ENCODE results near the gene POLDIP2.

POLDIP2 gene

GRCh38 chr17:28357061-28357900, at the start of gene POLDIP2:
TSS of gene POLDIP2 (minus strand) at chr17:28357527. CDS start at chr17:28357448, 79 bp downstream.
- no peaks in the 10 kb centered on the region for H3K9me3 ChIP-seq
- peaks cover 73% of the 10 kb centered on the region for H3K36me3 ChIP-seq

GRCh38 chr17:28406473-28406814, 49.1 kb upstream of the POLDIP2 start:
- Histone ChIP-seq H3K9ac (peak overlapping the region; percentile 78; the same call in 1 of the 2 replicates), H3K4me3 (peak overlapping the region; percentile 81)

More at GRCh38 chr17:28357061-28357900, at the start of gene POLDIP2:
- TF ChIP-seq Cebpa-rat (IDR thresholded peaks at IDR 0.05), result no peak
- H3K9ac ChIP-seq, result peak within 1 kb of the TSS; percentile 98
- H3K4me3 ChIP-seq, result peak within 1 kb of the TSS; percentile 95
- H3K27ac ChIP-seq, result peak within 1 kb of the TSS; percentile 94
- H4K20me1 ChIP-seq, result no peaks in the 10 kb centered on the region
- H3K4me1 ChIP-seq, result peaks cover 24% of the 10 kb centered on the region
- H3K27me3 ChIP-seq, result no peaks in the 10 kb centered on the region
- peak within 1 kb of the TSS; percentile 98 for H3K4me2 ChIP-seq

GRCh38 chr17:28405632-28406472, 48.5 kb upstream of the POLDIP2 start, which contains the start of gene SLC46A1:
TSS of gene SLC46A1 (minus strand) at chr17:28406212. CDS start at chr17:28406114, 98 bp downstream.
- Histone ChIP-seq H3K27me3 (no peaks in the 10 kb centered on the region; the same call in 1 of the 2 replicates), H3K4me3 (peak within 1 kb of the TSS; percentile 81), H3K27ac (peak within 1 kb of the TSS; percentile 74), H4K20me1 (no peaks in the 10 kb centered on the region), H3K9me3 (no peaks in the 10 kb centered on the region), H3K4me2 (peak within 1 kb of the TSS; percentile 89), H3K9ac (peak within 1 kb of the TSS; percentile 78), H3K36me3 (no peaks in the 10 kb centered on the region), H3K4me1 (peaks cover 28% of the 10 kb centered on the region)
- no peak for TF ChIP-seq Cebpa-rat (IDR thresholded peaks at IDR 0.05)

More at GRCh38 chr17:28406473-28406814, 49.1 kb upstream of the POLDIP2 start:
- Histone ChIP-seq H3K4me2 (peak overlapping the region; percentile 89), H3K36me3 (no peaks in the 10 kb centered on the region), H3K9me3 (no peaks in the 10 kb centered on the region), H3K4me1 (peaks cover 28% of the 10 kb centered on the region), H3K27ac (no peak overlapping the region), H4K20me1 (no peaks in the 10 kb centered on the region), H3K27me3 (no peaks in the 10 kb centered on the region; the same call in 1 of the 2 replicates)
- no peak for TF ChIP-seq Cebpa-rat (IDR thresholded peaks at IDR 0.05)

- TF ChIP-seq Cebpa-rat (IDR thresholded peaks at IDR 0.05), result no peak
- Histone ChIP-seq H4K20me1 (no peaks in the 10 kb centered on the region), H3K27me3 (no peaks in the 10 kb centered on the region; the same call in 1 of the 2 replicates), H3K27ac (peak overlapping the region; percentile 74; the same call in 1 of the 2 replicates), H3K4me2 (peak overlapping the region; percentile 89), H3K36me3 (peaks cover 7% of the 10 kb centered on the region), H3K9me3 (no peaks in the 10 kb centered on the region), H3K9ac (peak overlapping the region; percentile 78), H3K4me3 (peak overlapping the region; percentile 81), H3K4me1 (peaks cover 28% of the 10 kb centered on the region)
Measured at GRCh38 chr17:28404812-28405570, 47.7 kb upstream of the POLDIP2 start.

- H3K27ac ChIP-seq, result no peak overlapping the region
- TF ChIP-seq Cebpa-rat (IDR thresholded peaks at IDR 0.05), result no peak
- peaks cover 28% of the 10 kb centered on the region for H3K4me1 ChIP-seq
- peak overlapping the region; percentile 89 for H3K4me2 ChIP-seq
- H3K27me3 ChIP-seq, result no peaks in the 10 kb centered on the region; the same call in 1 of the 2 replicates
- H3K9me3 ChIP-seq, result no peaks in the 10 kb centered on the region
- peaks cover 12% of the 10 kb centered on the region for H3K36me3 ChIP-seq
- no peak overlapping the region for H3K4me3 ChIP-seq
- no peak overlapping the region for H3K9ac ChIP-seq
- H4K20me1 ChIP-seq, result no peaks in the 10 kb centered on the region
Measured at GRCh38 chr17:28404461-28404811, 47.1 kb upstream of the POLDIP2 start.

- Histone ChIP-seq H3K4me3 (no peak overlapping the region), H3K27ac (no peak overlapping the region), H4K20me1 (no peaks in the 10 kb centered on the region), H3K9ac (no peak overlapping the region), H3K4me1 (peaks cover 30% of the 10 kb centered on the region), H3K4me2 (peak overlapping the region; percentile 19; the same call in 1 of the 2 replicates), H3K36me3 (peaks cover 15% of the 10 kb centered on the region), H3K9me3 (no peaks in the 10 kb centered on the region), H3K27me3 (no peaks in the 10 kb centered on the region; the same call in 1 of the 2 replicates)
- TF ChIP-seq Cebpa-rat (IDR thresholded peaks at IDR 0.05), result no peak
Measured at GRCh38 chr17:28404007-28404406, 46.7 kb upstream of the POLDIP2 start.

GRCh38 chr17:28402844-28403243, 45.5 kb upstream of the POLDIP2 start:
- Histone ChIP-seq H3K9me3 (no peaks in the 10 kb centered on the region), H3K27ac (no peak overlapping the region), H3K27me3 (no peaks in the 10 kb centered on the region; the same call in 1 of the 2 replicates), H4K20me1 (no peaks in the 10 kb centered on the region), H3K9ac (no peak overlapping the region), H3K4me2 (no peak overlapping the region), H3K4me3 (no peak overlapping the region), H3K36me3 (peaks cover 20% of the 10 kb centered on the region), H3K4me1 (peaks cover 41% of the 10 kb centered on the region)
- TF ChIP-seq Cebpa-rat (IDR thresholded peaks at IDR 0.05), result no peak

GRCh38 chr17:28402224-28402630, 44.9 kb upstream of the POLDIP2 start:
- Histone ChIP-seq H4K20me1 (no peaks in the 10 kb centered on the region), H3K36me3 (peaks cover 26% of the 10 kb centered on the region), H3K27me3 (no peaks in the 10 kb centered on the region; the same call in 1 of the 2 replicates), H3K9me3 (no peaks in the 10 kb centered on the region), H3K4me2 (no peak overlapping the region), H3K27ac (no peak overlapping the region), H3K9ac (no peak overlapping the region), H3K4me1 (peaks cover 46% of the 10 kb centered on the region), H3K4me3 (no peak overlapping the region)
- TF ChIP-seq Cebpa-rat (IDR thresholded peaks at IDR 0.05), result no peak

- no peak for TF ChIP-seq Cebpa-rat (IDR thresholded peaks at IDR 0.05)
- no peaks in the 10 kb centered on the region for H3K27me3 ChIP-seq
- H3K36me3 ChIP-seq, result peaks cover 50% of the 10 kb centered on the region
- no peak overlapping the region for H3K4me3 ChIP-seq
- no peaks in the 10 kb centered on the region for H4K20me1 ChIP-seq
- no peaks in the 10 kb centered on the region for H3K9me3 ChIP-seq
- H3K4me2 ChIP-seq, result no peak overlapping the region
- H3K9ac ChIP-seq, result no peak overlapping the region
- H3K27ac ChIP-seq, result no peak overlapping the region
- H3K4me1 ChIP-seq, result peaks cover 34% of the 10 kb centered on the region
Measured at GRCh38 chr17:28399808-28400207, 42.5 kb upstream of the POLDIP2 start.
